HG03565 (cell line): ENCODE data around the gene HELZ2.

Experiments used
- ATAC-seq: cut with Tn5 transposase; IDR thresholded peaks from one replicate; pipeline ENCODE4 v1.9.1; 2021; ENCODE audit warnings: mild to moderate bottlenecking, moderate library complexity; ENCODE audit not compliant: unreplicated experiment

The HELZ2 gene

GRCh38 chr20:63598479-63599395, 24.7 kb upstream of the HELZ2 start:
- no peak for ATAC-seq

GRCh38 chr20:63597651-63598478, 23.8 kb upstream of the HELZ2 start:
- no peak for ATAC-seq

- no peak for ATAC-seq
Measured at GRCh38 chr20:63596423-63596822, 22.4 kb upstream of the HELZ2 start.

- no peak for ATAC-seq
Measured at GRCh38 chr20:63595416-63596127, 21.5 kb upstream of the HELZ2 start.

DNA sequence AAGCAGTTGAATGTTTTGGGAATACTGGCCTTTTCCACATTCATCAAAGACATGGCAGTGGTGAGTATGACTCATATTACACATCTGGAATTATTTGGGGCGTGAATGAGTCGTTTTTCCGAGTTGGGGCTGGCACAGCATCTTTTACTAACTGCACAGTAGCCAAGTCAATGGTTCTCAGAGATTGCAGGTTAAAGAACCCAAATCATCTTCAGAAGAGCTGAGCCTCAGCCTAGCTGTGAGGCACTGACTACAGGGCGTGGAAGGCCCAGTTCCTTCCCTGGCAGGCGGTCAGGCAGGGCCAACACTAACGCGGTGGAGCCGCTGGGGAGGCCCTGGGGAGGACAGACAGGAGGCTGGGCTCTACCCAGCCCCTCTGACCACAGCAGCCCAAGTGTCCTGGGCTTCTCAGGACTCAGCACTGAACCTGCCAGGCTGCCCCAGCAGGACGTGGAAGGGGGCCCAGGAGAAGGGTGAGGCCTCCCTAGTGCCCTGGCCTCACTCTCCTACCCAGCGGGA, 20.1 kb upstream of the HELZ2 start:
- no peak for ATAC-seq

- ATAC-seq, result no peak
Measured at GRCh38 chr20:63592661-63593060, 18.6 kb upstream of the HELZ2 start.

DNA sequence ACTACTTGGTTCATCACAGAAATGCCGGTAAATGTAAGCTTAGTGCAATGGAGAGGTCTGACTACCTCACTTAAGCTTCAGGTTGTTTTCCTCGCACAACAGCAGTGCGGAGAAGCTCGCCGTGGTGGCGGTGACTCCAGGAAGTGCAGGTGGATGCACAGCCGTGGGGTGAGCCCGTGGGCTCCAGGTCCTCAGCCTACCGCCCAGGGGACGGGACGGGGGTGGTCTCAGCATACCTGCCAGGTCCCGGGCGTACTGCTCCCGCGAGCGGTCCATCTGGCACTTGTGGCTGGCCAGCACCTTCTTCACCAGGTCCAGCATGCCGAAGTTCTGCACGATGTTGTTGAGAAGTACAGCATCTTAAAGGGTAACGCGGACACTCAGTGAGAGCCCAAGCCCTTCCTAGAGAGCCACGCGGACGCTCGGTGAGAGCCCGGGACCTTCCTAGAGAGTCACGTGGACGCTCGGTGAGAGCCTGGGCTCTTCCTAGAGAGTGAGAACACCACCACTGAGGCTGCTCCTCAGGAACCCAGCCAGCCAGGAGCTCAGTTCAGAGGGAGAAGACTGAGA, 17.8 kb upstream of the HELZ2 start:
- ATAC-seq, result no peak

GRCh38 chr20:63591147-63591533, 17.1 kb upstream of the HELZ2 start:
- no peak for ATAC-seq

- ATAC-seq, result no peak
Measured at GRCh38 chr20:63590218-63591146, 16.4 kb upstream of the HELZ2 start.

DNA sequence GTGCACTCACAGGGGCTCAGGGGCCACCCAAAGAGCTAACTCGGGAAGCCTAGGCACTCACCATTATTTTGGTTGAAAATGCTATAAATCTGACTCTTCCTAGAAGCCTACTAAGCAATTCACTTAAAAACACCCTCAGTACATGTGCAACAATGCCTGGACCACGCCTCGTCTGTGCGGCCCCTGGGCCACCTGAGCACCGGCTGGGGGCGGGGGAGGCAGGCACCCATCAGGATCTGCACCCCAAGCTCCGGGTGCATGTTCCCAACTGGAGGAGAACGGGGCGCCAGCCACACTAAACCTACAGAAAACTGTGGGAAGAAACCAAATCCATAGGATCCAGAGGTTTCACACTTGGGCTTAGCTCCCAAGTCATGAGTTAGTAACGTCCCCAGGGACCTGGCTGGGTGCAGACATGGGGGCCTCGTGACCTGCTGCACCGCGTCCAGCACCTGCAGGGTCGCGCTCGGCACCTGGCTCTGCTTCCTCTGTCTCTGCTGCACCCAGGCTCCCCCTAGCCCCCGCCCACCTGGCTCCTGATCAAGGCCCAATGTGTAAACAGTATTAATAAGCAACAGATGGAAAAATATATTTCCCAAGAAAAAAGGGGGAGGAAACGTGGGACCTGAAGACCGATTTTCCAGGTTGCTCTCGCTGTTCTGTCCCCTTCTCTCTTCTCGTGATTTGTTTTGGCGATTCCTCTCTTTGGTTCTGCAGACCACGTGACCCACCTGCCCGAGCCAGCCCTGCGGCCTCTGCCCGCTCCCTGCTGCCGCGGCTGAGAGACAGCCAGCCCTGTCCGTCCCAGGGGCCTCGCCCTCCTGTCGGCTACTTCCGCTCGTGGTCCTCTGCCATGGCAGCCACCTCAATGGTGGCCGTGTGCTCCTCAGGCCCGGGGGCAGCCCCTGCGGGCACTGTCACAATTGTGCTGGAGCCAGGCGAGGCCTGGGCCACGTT, 15.5 kb upstream of the HELZ2 start:
- no peak for ATAC-seq

DNA sequence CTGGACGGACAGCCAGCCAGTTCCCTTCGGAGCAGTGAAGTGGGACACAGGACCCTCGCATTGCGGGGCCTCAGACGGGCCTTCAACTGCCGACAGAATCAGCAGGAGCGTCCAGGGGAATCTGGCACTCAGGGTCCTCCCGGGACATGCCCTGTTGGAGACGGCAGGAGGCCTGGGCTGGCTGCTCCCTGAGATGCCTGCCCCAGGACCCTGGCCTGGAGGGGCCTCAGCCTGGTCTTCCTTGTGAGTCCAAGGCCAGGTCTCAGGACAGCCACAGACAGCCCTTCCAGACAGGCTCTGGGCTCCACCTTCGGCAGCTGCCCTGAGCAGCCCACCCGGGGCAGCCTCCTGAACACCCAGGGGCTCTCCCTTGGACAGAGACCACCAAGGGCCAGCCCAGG, 14.6 kb upstream of the HELZ2 start:
- ATAC-seq, result no peak

GRCh38 chr20:63587776-63588591, 13.9 kb upstream of the HELZ2 start:
- ATAC-seq, result no peak

DNA sequence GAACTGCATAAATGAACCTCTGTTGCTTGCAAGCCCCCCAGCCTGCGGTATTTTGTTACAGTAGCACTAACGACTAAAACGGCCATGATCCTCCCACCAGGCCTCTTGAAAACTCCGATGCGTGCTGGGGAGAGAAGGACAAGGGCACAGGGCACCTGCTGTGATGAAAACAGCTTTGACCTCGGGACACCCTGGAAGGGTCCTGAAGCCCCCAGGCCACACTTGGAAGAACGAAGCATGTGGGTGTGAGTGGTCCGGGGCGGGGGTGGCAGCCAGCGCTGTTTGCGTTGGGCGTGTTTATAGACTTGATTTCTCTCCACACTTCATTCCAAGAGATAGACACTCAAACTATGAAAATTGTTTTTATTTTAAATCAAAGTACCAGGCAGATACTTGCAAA, 13.2 kb upstream of the HELZ2 start:
- no peak for ATAC-seq

DNA sequence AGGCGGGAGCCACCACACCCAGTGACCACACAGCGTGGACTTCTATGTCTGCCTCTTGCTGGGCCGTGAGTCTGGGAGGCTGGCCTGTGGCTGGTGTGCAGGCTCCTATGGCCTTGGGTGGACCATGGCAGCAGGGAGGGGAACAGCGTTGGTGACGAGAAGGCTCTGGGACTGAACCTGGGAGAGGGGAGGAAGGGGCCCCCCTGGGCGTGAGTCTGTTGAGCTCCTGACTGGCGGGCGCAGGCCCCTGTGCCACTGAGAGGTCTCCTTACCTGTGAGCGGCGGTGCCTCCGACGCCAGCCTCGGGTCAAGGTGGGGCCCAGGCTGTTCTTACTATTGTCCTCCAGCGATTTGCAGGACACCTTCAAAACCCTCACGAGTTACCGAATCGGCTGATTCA, 12.8 kb upstream of the HELZ2 start:
- no peak for ATAC-seq

- no peak for ATAC-seq
Measured at GRCh38 chr20:63585616-63586565, 11.9 kb upstream of the HELZ2 start.

- no peak for ATAC-seq
Measured at GRCh38 chr20:63582382-63583063, 8.5 kb upstream of the HELZ2 start.
